ENCODE measurements around the gene PDCD4.

Gene PDCD4

GRCh38 chr10:110843031-110843430, 28.7 kb upstream of the PDCD4 start:
- DNase-seq, result peak; percentile 62

GRCh38 chr10:110843796-110844616, 27.7 kb upstream of the PDCD4 start:
- DNase-seq, result no peak

GRCh38 chr10:110844617-110844881, 27.2 kb upstream of the PDCD4 start:
- DNase-seq, result no peak

GRCh38 chr10:110845192-110845755, 26.5 kb upstream of the PDCD4 start:
- DNase-seq, result no peak

- DNase-seq, result peak; percentile 89
Measured at GRCh38 chr10:110845756-110846620, 25.7 kb upstream of the PDCD4 start.

GRCh38 chr10:110847374-110847773, 24.4 kb upstream of the PDCD4 start:
- no peak for DNase-seq

GRCh38 chr10:110848106-110848505, 23.6 kb upstream of the PDCD4 start:
- DNase-seq, result no peak

GRCh38 chr10:110850099-110850498, 21.6 kb upstream of the PDCD4 start:
- DNase-seq, result no peak

- DNase-seq, result no peak
Measured at GRCh38 chr10:110851020-110851612, 20.6 kb upstream of the PDCD4 start.

- DNase-seq, result no peak
Measured at GRCh38 chr10:110852255-110852896, 19.4 kb upstream of the PDCD4 start.

- no peak for DNase-seq
Measured at GRCh38 chr10:110852947-110853346, 18.8 kb upstream of the PDCD4 start.

- DNase-seq, result no peak
Measured at GRCh38 chr10:110853921-110854605, 17.7 kb upstream of the PDCD4 start.

- DNase-seq, result peak; percentile 97
Measured at GRCh38 chr10:110857265-110858171, 14.2 kb upstream of the PDCD4 start.

- DNase-seq, result no peak
Measured at GRCh38 chr10:110858297-110858934, 13.3 kb upstream of the PDCD4 start.

- DNase-seq, result no peak
Measured at GRCh38 chr10:110859206-110859972, 12.3 kb upstream of the PDCD4 start.

GRCh38 chr10:110859973-110860376, 11.8 kb upstream of the PDCD4 start:
- no peak for DNase-seq

GRCh38 chr10:110860576-110861241, 11.0 kb upstream of the PDCD4 start:
- DNase-seq, result no peak

GRCh38 chr10:110861476-110861875, 10.3 kb upstream of the PDCD4 start:
- no peak for DNase-seq

- DNase-seq, result no peak
Measured at GRCh38 chr10:110861930-110862649, 9.6 kb upstream of the PDCD4 start.

All from NCI-H1436 (cell line).